Measurements from ENCODE around the gene LDAH. TPM values are rescaled to one million over a fixed set of nuclear protein-coding genes. Genes with fewer than 3 reads are reported as not detected.

Gene LDAH
- total RNA-seq, 2 donors from 2014 or later = 6.6 to 9.0 TPM

DNA sequence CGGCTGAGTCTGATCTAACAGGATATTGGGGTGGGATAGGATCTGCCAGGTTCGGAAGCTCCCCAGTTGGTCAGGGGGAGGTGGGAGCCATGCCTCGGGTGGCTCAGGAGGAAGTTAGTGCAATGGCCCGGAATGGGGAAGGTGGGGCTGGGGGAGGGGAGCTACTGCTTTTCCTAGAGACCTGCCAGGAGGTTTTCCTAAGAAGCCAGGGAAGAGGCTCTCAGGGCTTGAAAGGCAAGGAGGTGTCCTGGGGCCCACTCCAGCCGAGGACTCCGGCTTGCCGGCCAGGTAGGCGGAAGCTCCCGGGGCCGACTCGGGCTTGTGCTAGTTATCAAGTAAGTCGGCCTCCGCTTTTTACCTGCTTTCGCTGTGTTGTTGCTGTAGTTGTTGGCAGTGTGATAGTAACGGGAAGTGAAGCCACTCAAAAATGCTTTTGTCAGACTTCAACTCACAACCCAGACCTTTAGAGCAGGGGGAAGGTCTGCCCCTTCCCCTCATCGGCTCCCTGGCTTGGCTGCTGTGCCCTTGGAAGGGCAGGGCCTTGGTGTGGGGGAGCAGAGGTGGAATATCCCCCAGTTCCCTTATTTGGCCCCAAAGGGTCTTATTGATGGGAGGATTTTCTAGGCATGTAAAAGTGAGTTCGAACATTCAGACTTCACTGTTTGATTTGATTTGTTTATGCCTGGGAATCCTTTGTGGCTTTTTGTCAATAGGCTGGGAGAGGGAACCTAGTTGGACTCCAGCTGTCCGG lies 150.5 kb downstream of the LDAH start:
- ATAC-seq (no peak), DNase-seq (no peak)
- intact Hi-C loops (cut with DNase I) = no loop called here

- DNase-seq (no peak), ATAC-seq (no peak)
- intact Hi-C loops (cut with DNase I) = no loop called here
Measured at GRCh38 chr2:20671736-20672080, 151.2 kb downstream of the LDAH start.

GRCh38 chr2:20671036-20671735 lies 151.7 kb downstream of the LDAH start:
- intact Hi-C loops (cut with DNase I) = no loop called here
- ATAC-seq = no peak
- DNase-seq = no peak

DNA sequence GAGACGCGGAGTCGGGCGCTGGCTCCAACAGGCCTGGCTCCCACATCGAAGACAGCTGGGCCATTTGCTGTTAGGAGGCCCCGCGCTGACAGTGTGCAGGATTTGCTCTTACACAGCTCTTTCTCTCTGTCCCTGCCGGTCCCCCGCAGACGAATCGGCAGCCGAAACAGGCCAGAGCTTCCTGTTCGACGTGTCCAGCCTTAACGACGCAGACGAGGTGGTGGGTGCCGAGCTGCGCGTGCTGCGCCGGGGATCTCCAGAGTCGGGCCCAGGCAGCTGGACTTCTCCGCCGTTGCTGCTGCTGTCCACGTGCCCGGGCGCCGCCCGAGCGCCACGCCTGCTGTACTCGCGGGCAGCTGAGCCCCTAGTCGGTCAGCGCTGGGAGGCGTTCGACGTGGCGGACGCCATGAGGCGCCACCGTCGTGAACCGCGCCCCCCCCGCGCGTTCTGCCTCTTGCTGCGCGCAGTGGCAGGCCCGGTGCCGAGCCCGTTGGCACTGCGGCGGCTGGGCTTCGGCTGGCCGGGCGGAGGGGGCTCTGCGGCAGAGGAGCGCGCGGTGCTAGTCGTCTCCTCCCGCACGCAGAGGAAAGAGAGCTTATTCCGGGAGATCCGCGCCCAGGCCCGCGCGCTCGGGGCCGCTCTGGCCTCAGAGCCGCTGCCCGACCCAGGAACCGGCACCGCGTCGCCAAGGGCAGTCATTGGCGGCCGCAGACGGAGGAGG lies 152.4 kb downstream of the LDAH start:
- no peak for DNase-seq

GRCh38 chr2:20669562-20670314 lies 153.2 kb downstream of the LDAH start:
- DNase-seq (no peak), ATAC-seq (no peak)
- intact Hi-C loops (cut with DNase I) = no loop called here

More for the DNA sequence above, 152.4 kb downstream of the LDAH start:
- intact Hi-C loops (cut with DNase I) = no loop called here
- ATAC-seq = no peak

DNA sequence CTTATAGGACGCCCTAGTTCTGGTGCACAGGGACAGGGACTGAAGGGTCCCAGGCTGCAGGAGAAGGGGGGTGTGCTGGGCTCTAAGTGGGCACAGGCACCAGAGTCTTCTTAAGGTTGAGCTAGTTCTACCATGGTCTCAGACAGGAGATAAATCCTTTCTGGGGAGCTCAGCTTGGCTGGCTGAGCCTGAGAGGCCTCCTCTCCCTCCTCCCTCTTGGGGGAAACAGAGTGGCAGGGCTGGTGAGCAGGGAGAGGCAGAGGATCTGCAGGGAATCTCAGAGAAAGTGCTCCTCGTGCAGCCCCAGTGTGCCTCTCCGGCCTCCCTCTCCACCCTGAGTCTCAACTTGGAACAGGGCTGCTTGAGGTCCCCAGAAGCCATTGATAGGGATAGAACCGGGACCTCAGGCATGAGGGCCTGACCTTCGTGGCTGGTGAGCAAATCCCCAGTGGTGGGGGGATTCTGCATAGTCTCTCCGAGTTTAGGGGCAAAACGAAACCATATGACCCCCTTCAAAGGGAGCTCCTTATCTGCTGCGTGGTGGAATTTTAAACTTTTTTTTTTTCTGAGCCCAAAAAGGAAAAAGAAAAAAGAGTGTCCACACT lies 153.9 kb downstream of the LDAH start:
- no peak for DNase-seq
- intact Hi-C loops (cut with DNase I) = no loop called here
- ATAC-seq = no peak

- ATAC-seq (no peak), DNase-seq (no peak)
- intact Hi-C loops (cut with DNase I) = no loop called here
Measured at GRCh38 chr2:20668451-20668850, 154.4 kb downstream of the LDAH start.

DNA sequence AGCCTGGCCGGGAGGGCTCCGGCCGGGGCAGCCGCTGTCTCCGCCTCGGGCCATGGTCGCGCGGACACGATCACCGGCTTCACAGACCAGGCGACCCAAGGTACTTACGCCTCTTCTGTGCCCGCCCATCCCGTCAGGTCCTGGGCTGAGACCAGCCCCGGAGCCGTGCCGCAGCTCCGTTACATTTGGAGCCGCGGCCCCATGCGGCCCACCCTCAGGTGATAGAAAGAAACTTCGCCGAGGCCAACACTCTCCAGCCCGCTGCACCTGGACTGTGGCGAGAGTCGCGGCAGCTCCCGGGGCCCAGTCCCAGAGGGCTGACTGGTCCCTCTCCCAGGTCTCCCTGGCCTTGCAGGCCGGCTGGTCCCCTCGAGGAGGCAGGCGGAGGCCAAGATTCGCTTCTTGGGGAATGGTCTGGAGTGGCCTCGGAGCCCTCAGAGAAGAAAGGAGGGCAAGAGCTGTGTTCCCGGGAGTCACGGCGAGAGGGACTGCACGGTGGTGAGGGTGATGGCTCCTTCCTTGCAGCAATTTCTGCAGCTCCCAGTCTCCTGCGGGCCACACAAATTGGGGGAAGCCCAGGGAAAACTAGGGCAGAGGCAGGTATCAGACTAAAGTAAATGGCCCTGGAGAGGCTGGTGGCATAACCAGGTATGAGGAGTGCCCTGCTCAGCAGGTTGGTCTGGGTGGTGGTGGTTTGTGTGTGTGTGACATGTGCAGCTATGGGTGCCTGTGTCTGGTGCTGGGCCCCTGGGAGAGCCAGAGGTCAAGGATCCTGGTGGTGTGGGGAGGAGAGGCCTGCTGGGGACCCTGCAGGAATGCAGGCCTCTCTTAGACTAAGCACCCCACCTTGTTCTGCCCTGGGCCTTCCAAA lies 155.1 kb downstream of the LDAH start:
- ATAC-seq = no peak
- no peak for DNase-seq
- intact Hi-C loops (cut with DNase I) = no loop called here

DNA sequence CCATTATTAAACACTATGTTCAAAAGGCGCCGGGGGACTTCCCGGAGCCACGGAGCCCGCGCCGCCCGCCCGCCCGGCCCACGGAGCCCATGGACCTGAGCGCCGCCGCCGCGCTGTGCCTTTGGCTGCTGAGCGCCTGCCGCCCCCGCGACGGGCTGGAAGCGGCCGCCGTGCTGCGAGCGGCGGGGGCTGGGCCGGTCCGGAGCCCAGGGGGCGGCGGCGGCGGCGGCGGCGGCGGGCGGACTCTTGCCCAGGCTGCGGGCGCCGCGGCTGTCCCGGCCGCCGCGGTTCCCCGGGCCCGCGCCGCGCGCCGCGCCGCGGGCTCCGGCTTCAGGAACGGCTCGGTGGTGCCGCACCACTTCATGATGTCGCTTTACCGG lies 155.8 kb downstream of the LDAH start:
- intact Hi-C loops (cut with DNase I) = no loop called here
- ATAC-seq (peak; percentile 13 to 27), DNase-seq (no peak)

GRCh38 chr2:20666304-20667150 lies 156.4 kb downstream of the LDAH start, which contains the start of gene GDF7:
TSS of gene GDF7 (plus strand) at chr2:20667144. CDS start at chr2:20667240, 96 bp downstream.
- intact Hi-C loops (cut with DNase I) = no loop called here
- ATAC-seq (peak; percentile 51 to 67), DNase-seq (peak; percentile 78)

GRCh38 chr2:20666005-20666303 lies 156.9 kb downstream of the LDAH start:
- DNase-seq (no peak), ATAC-seq (peak in 1 of 2 donors; percentile 7)
- intact Hi-C loops (cut with DNase I) = no loop called here

DNA sequence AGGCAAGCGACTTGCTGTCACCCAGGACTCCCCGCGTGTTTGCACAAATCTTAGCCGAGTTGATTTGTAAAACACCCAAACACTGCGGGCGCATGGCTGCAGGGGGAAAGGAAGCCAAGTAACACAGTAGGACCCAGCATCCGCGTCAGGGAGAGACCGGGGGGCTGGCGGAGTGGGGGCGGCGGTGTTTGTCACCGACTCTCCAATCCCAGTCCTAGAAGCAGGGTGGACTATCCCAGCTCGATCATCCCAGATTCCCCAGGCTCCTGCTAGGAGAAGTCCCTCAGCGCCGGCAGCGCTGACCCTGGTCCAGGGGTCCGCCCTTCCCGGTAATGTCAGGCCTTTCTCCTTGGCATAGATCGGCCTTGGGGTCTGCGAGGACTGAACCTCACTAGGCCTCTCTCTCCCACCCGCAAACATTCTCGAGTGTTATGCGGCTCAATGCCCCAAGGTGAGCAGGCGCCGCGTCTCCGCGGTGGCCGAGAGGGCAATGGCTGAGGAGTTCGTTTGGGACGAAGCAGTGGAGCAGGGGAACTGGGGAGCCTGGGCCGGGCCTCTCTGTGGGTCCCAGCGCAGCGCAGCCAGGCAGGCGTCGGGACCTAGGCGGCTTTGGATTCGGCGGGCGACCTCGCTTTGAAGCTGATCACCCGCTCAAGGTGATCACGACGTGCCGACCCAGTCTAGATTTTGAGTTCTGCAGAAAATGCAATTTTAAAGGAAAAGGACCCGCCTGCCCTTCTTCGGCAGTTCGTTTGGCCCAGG lies 157.5 kb downstream of the LDAH start:
- intact Hi-C loops (cut with DNase I) = no loop called here
- no peak for DNase-seq
- ATAC-seq = no peak

- no peak for ATAC-seq
- no peak for DNase-seq
- intact Hi-C loops (cut with DNase I) = no loop called here
Measured at GRCh38 chr2:20664431-20665242, 158.3 kb downstream of the LDAH start.

DNA sequence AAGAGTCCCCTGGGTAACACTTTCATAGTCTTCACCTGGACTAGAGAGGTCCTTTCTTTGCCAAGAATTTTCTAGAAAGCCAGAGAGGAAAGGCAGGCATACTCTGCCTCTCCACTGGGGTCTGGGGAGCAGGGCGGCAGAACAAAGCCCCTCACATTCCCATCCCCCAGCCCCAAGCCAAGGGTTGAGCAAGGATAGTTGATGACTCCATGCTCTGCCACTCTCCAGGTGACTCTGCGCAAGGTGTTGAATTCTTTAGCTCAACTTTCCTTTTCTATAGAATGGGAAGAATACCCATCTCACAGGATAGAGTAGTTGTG lies 158.9 kb downstream of the LDAH start:
- DNase-seq = no peak
- intact Hi-C loops (cut with DNase I) = no loop called here
- ATAC-seq = no peak

DNA sequence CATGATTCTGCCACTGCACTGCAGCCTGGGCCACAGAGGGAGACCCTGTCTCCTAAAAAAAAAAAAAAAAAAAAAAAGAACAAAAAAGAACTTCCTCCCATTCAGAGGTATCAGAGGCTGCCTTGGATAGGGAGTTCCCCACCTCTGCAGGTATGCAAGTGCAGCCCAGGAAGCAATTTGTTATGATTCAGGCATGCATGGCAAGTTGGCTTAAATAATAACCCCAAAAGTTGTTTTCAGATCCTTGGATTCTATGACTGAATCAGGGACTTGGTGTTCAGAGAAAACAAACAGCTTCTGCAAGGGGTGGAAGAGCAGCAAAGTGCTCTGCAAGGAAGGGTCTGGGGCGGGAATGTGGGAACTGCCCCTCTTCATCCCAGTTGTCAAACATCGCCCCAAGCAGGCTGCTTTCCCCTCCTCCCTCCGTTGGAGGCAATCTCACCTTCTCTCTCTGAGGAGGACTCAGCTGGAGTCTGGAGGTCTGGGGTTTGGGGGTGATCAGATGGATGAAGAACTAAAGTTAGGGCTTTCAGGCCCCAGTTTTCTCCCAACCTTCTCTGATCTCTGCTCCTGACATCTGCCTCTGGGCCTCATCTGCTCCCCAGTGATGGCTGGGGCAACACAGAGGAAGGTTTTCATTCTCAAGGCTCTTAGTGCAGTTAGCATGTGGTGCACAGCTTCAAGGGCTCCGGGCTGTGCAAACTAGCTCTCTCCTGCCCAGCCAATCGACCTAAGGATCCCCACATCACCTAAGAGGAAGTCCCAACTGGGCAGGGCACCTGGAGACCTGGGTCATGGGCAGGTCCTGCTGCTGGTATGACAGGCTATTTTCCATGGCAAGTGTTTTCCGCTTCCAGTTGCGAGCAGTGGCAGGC lies 159.5 kb downstream of the LDAH start:
- no peak for ATAC-seq
- intact Hi-C loops (cut with DNase I) = loop anchor here in 1 of 2 donors (2.0 kb wide), 1 partner anchor 299 kb away; no protein-coding TSS in a partner anchor
- no peak for DNase-seq
